H9 (cell line): Measurements from ENCODE around the gene METTL23. TPM values are rescaled to one million over a fixed set of nuclear protein-coding genes. Genes with fewer than 3 reads are reported as not detected.
A peak's percentile ranks its signal among the peaks of the same experiment; 100 is the strongest.
"Not testable (repeated sequence)": the region's sequence is repeated elsewhere in the genome, so short reads cannot be mapped to it uniquely, and the experiment has no call there.

Source experiments
- DNase-seq: peaks from one replicate; pipeline ENCODE4 v3.0.0-alpha.2; 2017
- H2AFZ ChIP-seq: one replicate; pipeline ENCODE4 v1.6.1; 2013; ENCODE audit warnings: mild to moderate bottlenecking, low read length, control low read depth, moderate library complexity
- H2AK5ac ChIP-seq: 2 replicates; pipeline ENCODE4 v1.6.1; 2013; ENCODE audit warnings: low read length, control low read depth, mixed read lengths; ENCODE audit not compliant: insufficient read length
- H2BK120ac ChIP-seq: one replicate; pipeline ENCODE4 v1.6.1; 2013; ENCODE audit warnings: low read depth, mild to moderate bottlenecking, low read length, control low read depth, inconsistent platforms; ENCODE audit not compliant: poor library complexity, severe bottlenecking
- H2BK12ac ChIP-seq: 2 replicates; pipeline ENCODE4 v1.6.1; 2013; ENCODE audit warnings: low read length, control low read depth, mixed read lengths, low read depth; ENCODE audit not compliant: insufficient read length
- H2BK15ac ChIP-seq: 2 replicates; pipeline ENCODE4 v1.6.1; 2013; ENCODE audit warnings: low read depth, low read length, control low read depth
- H2BK20ac ChIP-seq: one replicate; pipeline ENCODE4 v1.6.1; 2013; ENCODE audit warnings: low read depth, mild to moderate bottlenecking, low read length, control low read depth, inconsistent platforms; ENCODE audit not compliant: poor library complexity, severe bottlenecking
- H2BK5ac ChIP-seq: 2 replicates; pipeline ENCODE4 v1.6.1; 2013; ENCODE audit warnings: low read length, control low read depth, mixed read lengths; ENCODE audit not compliant: insufficient read length
- H3K14ac ChIP-seq: 2 replicates; pipeline ENCODE4 v1.6.1; 2013; ENCODE audit warnings: low read length, control low read depth; ENCODE audit not compliant: insufficient read depth
- H3K18ac ChIP-seq: 2 replicates; pipeline ENCODE4 v1.6.1; 2013; ENCODE audit warnings: low read depth, mild to moderate bottlenecking, mixed read lengths, low read length, control low read depth; ENCODE audit not compliant: insufficient read length
- H3K23ac ChIP-seq: 2 replicates; pipeline ENCODE4 v1.6.1; 2013; ENCODE audit warnings: low read length, control low read depth, mixed read lengths, low read depth; ENCODE audit not compliant: insufficient read length
- H3K23me2 ChIP-seq: 2 replicates; pipeline ENCODE4 v1.6.1; 2013; ENCODE audit warnings: low read depth, mild to moderate bottlenecking, mixed read lengths, low read length, control low read depth; ENCODE audit not compliant: insufficient read length, poor library complexity, severe bottlenecking
- H3K27ac ChIP-seq: 2 replicates; pipeline ENCODE4 v1.5.1; 2013; ENCODE audit warnings: low read length, control low read depth, mixed read lengths, low read depth; ENCODE audit not compliant: insufficient read length
- H3K27me3 ChIP-seq: 2 replicates; pipeline ENCODE4 v1.6.1; 2013; ENCODE audit warnings: low read length, control low read depth, inconsistent platforms; ENCODE audit not compliant: insufficient read depth
- H3K4ac ChIP-seq: 2 replicates; pipeline ENCODE4 v1.6.1; 2013; ENCODE audit warnings: low read depth, mild to moderate bottlenecking, control low read depth, inconsistent platforms, low read length, moderate library complexity
- H3K4me1 ChIP-seq: 2 replicates; pipeline ENCODE4 v1.6.1; 2013; ENCODE audit warnings: low read length, control low read depth, inconsistent platforms; ENCODE audit not compliant: insufficient read depth
- H3K4me2 ChIP-seq: 2 replicates; pipeline ENCODE4 v1.6.1; 2013; ENCODE audit warnings: low read length, control low read depth, mixed read lengths; ENCODE audit not compliant: insufficient read length, insufficient read depth
- H3K56ac ChIP-seq: 2 replicates; pipeline ENCODE4 v1.6.1; 2013; ENCODE audit warnings: low read depth, mild to moderate bottlenecking, mixed read lengths, low read length, control low read depth; ENCODE audit not compliant: insufficient read length
- H3K79me1 ChIP-seq: 2 replicates; pipeline ENCODE4 v1.6.1; 2013; ENCODE audit warnings: low read depth, mild to moderate bottlenecking, moderate library complexity, low read length, control low read depth, inconsistent platforms; ENCODE audit not compliant: insufficient read depth, poor library complexity, severe bottlenecking
- H3K79me2 ChIP-seq: 2 replicates; pipeline ENCODE4 v1.6.1; 2013; ENCODE audit warnings: low read length, control low read depth, inconsistent platforms; ENCODE audit not compliant: insufficient read depth
- H3K9ac ChIP-seq: 2 replicates; pipeline ENCODE4 v1.6.1; 2013; ENCODE audit warnings: low read length, control low read depth, mixed read lengths; ENCODE audit not compliant: insufficient read length; ENCODE audit errors: extremely low read depth
- H3K9me3 ChIP-seq: one replicate; pipeline ENCODE4 v1.6.1; 2013; ENCODE audit warnings: low read depth, low read length, inconsistent platforms; ENCODE audit not compliant: control insufficient read depth
- H3T11ph ChIP-seq: one replicate; pipeline ENCODE4 v1.6.1; 2013; ENCODE audit warnings: mild to moderate bottlenecking, low read length, control low read depth, inconsistent platforms
- H4K20me1 ChIP-seq: one replicate; pipeline ENCODE4 v1.6.1; 2013; ENCODE audit not compliant: control insufficient read depth, insufficient read length, insufficient read depth
- H4K5ac ChIP-seq: 2 replicates; pipeline ENCODE4 v1.6.1; 2013; ENCODE audit warnings: low read depth, mild to moderate bottlenecking, mixed read lengths, low read length, control low read depth; ENCODE audit not compliant: insufficient read length
- H4K8ac ChIP-seq: replicated peaks from 2 replicates; pipeline ENCODE4 v1.6.1; 2013; ENCODE audit warnings: low read length, control low read depth, mixed read lengths, low read depth; ENCODE audit not compliant: insufficient read length
- H4K91ac ChIP-seq: 2 replicates; pipeline ENCODE4 v1.6.1; 2013; ENCODE audit warnings: low read depth, mild to moderate bottlenecking, moderate library complexity, mixed read lengths, low read length, control low read depth; ENCODE audit not compliant: insufficient read length
- H3K27ac Mint-ChIP-seq, 3 experiments: 2 replicates in 2 of 3; 3 replicates in 1 of 3; pipeline ENCODE4 v1.8.0; 2020 to 2021; ENCODE audit warnings: mixed read lengths in 3 of 3, mild to moderate bottlenecking in 1 of 3, moderate library complexity in 1 of 3
- H3K27me3 Mint-ChIP-seq: 2 replicates; pipeline ENCODE4 v1.8.0; 2021; ENCODE audit warnings: low read depth, mild to moderate bottlenecking, moderate library complexity, mixed read lengths
- H3K36me3 Mint-ChIP-seq, 3 experiments: 2 replicates in 2 of 3; 3 replicates in 1 of 3; pipeline ENCODE4 v1.8.0; 2020 to 2021; ENCODE audit warnings: low read depth in 3 of 3, mixed read lengths in 3 of 3; ENCODE audit not compliant: insufficient read depth in 1 of 3
- H3K4me1 Mint-ChIP-seq, 2 experiments: 2 replicates each; pipeline ENCODE4 v1.8.0; 2020; ENCODE audit warnings: mixed read lengths in 2 of 2
- H3K4me3 Mint-ChIP-seq, 2 experiments: 2 replicates in 1 of 2; 3 replicates in 1 of 2; pipeline ENCODE4 v1.8.0; 2020 to 2021; ENCODE audit warnings: mild to moderate bottlenecking in 2 of 2, mixed read lengths in 2 of 2, moderate library complexity in 1 of 2
- H3K9me3 Mint-ChIP-seq, 2 experiments: 2 replicates in 1 of 2; 3 replicates in 1 of 2; pipeline ENCODE4 v1.8.0; 2020; ENCODE audit warnings: mild to moderate bottlenecking in 2 of 2, mixed read lengths in 2 of 2, moderate library complexity in 1 of 2
- WGBS: extraction: QIAGEN DNeasy Blood & Tissue Kit; methylation state at CpG from one replicate; pipeline ENCODE4 v1.1.7; 2013; ENCODE audit warnings: missing lambda C conversion rate, low lambda C conversion rate, mixed read lengths; ENCODE audit not compliant: insufficient read length; ENCODE audit errors: extremely low coverage; 5-methylcytosine and 5-hydroxymethylcytosine counted together
- total RNA-seq: library from RNA; stranded (reverse); gene quantifications from 2 replicates; pipeline ENCODE4 v1.2.1, GENCODE V29; 2021
- TF ChIP-seq, protein P1 (sequence below): fragments of 200-600 bp; sonication (generic); conservative IDR thresholded peaks from 3 replicates; pipeline ENCODE4 v1.8.0; 2021; ENCODE audit warnings: antibody characterized with exemption, mild to moderate bottlenecking

METTL23 gene
- total RNA-seq, 1 experiment from 2014 or later = 29.9 TPM

DNA sequence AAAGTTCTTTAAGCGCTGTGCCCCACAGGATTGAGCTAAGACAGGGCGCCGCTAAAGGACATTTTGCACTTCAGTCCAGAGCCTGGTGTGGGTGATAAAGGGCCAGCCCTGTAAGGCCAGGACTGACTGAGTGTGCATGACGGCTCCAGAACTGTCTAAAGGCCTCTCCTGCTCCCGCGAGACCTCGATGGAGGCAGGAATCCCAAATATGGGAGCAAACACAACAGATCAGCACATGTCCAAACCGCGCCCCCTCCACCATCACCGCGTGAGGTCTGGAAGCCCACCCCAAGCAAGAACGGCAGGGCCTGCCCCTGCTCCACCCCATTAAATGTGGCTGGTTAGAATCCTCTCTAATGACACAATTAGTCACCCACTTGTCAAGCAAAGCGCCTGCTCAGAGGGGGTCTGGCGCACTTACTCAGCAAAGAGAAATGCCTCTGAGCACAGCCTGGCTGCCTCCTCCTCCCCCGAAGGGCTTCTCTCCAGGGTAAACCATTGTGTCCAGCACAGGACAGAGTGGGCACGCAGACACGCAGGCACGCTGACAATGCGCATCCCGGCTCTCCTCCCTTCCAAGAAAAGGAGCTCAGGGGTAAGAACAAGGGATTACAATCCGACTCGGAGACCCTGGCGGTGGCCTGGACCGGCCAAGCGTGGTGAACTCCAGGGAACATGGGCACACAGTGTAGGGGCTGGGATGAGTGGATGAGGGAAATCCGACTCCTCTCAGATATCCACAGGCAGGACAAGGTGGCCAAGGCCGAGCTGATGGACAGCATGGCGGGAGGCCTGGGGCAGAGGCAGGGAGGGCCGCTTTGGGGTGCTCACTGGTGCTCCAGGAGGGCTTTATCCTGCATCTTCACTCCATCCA is 17.3 kb upstream of the METTL23 start:
- H3K79me2 ChIP-seq = no peaks in the 10 kb centered on the region

DNA sequence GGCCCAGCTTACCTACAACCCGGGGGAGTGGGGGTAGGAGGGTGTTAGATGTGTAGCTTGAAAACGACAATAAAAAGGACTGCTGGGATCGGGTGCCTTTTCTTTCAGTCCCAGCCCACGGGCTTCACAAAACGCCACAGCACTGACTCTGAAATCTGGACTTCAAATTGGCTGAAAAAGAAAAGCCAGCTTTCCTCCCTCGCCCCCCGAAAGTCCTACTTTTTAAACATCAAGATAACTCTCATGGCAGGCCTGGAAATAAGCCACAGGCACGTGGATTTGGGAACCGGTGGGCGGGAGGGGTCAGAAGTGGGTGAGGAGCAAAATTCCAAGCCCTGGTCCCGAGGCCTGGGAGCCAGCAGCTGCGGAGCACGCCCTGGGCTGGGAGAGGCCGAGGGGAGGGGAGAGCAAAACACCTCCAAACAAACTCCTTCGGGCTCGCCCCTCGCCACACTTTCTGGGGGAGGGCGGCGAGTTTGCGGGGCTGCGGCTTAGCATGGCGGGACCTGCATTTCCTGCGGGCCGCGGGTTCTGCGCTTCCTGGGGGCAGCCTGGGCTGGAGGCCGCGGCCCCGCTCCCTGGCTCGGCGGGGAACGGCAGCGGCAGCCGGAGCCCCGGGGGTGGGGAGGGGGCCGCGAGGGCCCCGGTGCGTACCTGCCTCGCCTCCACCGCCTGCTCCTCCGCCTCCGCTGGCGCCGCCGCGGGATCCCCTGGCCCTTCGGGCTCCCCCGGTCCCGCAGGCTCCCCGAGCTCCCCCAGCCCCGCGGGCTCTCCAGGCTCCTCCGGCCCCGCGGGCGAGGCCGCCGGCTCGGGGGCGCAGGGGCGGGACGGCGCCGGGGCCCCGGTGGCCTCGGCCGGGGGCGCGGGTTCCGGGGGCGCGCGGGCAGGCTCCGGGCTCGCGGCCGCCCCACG is 16.4 kb upstream of the METTL23 start:
- H2BK15ac ChIP-seq, H3K79me2 ChIP-seq, H3K27ac ChIP-seq, H2BK20ac ChIP-seq, H3K23ac ChIP-seq, H2BK5ac ChIP-seq, H4K5ac ChIP-seq, H3K56ac ChIP-seq, H3K9ac ChIP-seq, H2BK12ac ChIP-seq, H3K9me3 Mint-ChIP-seq, H4K8ac ChIP-seq, H2BK120ac ChIP-seq, H2AK5ac ChIP-seq, H3K27me3 ChIP-seq, H4K91ac ChIP-seq, H4K20me1 ChIP-seq, H3K4me1 ChIP-seq, H3K23me2 ChIP-seq, H3K4ac ChIP-seq, H3K27ac Mint-ChIP-seq, H3K36me3 Mint-ChIP-seq, H3K9me3 ChIP-seq, H3K79me1 ChIP-seq, H3K14ac ChIP-seq, H3T11ph ChIP-seq, H2AFZ ChIP-seq, H3K18ac ChIP-seq: not testable (repeated sequence)
- no CpG with 5 or more reads among the region's 79 CpGs for WGBS
- Mint-ChIP-seq H3K4me1 (peaks cover 33 to 36% of the 10 kb centered on the region in 2 experiments), H3K27me3 (peaks cover 18% of the 10 kb centered on the region), H3K4me3 (peak overlapping the region; percentile 65 to 82)
- H3K4me2 ChIP-seq = peak overlapping the region; percentile 22
- DNase-seq = peak; percentile 50

More for the DNA sequence above, 17.3 kb upstream of the METTL23 start:
- Histone ChIP-seq H2BK5ac (no peak overlapping the region), H2BK120ac (no peak overlapping the region), H2AFZ (no peak overlapping the region), H2BK15ac (no peak overlapping the region), H2BK20ac (no peak overlapping the region), H3K56ac (no peak overlapping the region), H3K27me3 (no peaks in the 10 kb centered on the region; the same call in 1 of the 2 replicates), H3K9ac (no peak overlapping the region), H3K18ac (no peak overlapping the region), H3K4ac (no peak overlapping the region), H3K4me1 (peaks cover 3% of the 10 kb centered on the region; the same call in 1 of the 2 replicates), H2AK5ac (no peak overlapping the region), H4K8ac (no peak overlapping the region), H4K91ac (no peak overlapping the region), H3T11ph (no peak overlapping the region), H3K14ac (no peak overlapping the region), H3K27ac (no peak overlapping the region), H3K9me3 (no peaks in the 10 kb centered on the region), H3K23ac (no peak overlapping the region), H3K4me2 (peak overlapping the region; percentile 22), H3K79me1 (no peaks in the 10 kb centered on the region), H3K23me2 (peaks cover 4% of the 10 kb centered on the region), H4K5ac (no peak overlapping the region), H4K20me1 (no peaks in the 10 kb centered on the region), H2BK12ac (no peak overlapping the region)
- WGBS = no CpG with 5 or more reads among the region's 29 CpGs
- no peak overlapping the region for H3K27ac Mint-ChIP-seq
- peaks cover 0 to 4% (median 0%) of the 10 kb centered on the region in 3 experiments; a peak in 1 of 7 replicates for H3K36me3 Mint-ChIP-seq
- peak; percentile 65 for DNase-seq
- H3K9me3 Mint-ChIP-seq = no peaks in the 10 kb centered on the region
- H3K4me3 Mint-ChIP-seq = peak overlapping the region; percentile 65 to 82
- H3K4me1 Mint-ChIP-seq = peaks cover 33 to 34% of the 10 kb centered on the region in 2 experiments
- H3K27me3 Mint-ChIP-seq = peaks cover 18% of the 10 kb centered on the region
- TF ChIP-seq, protein P1, sequence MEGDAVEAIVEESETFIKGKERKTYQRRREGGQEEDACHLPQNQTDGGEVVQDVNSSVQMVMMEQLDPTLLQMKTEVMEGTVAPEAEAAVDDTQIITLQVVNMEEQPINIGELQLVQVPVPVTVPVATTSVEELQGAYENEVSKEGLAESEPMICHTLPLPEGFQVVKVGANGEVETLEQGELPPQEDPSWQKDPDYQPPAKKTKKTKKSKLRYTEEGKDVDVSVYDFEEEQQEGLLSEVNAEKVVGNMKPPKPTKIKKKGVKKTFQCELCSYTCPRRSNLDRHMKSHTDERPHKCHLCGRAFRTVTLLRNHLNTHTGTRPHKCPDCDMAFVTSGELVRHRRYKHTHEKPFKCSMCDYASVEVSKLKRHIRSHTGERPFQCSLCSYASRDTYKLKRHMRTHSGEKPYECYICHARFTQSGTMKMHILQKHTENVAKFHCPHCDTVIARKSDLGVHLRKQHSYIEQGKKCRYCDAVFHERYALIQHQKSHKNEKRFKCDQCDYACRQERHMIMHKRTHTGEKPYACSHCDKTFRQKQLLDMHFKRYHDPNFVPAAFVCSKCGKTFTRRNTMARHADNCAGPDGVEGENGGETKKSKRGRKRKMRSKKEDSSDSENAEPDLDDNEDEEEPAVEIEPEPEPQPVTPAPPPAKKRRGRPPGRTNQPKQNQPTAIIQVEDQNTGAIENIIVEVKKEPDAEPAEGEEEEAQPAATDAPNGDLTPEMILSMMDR = no peak
